RWPE1 (cell line): ENCODE measurements around the gene TRIM10.
A peak's percentile ranks its signal among the peaks of the same experiment; 100 is the strongest.

ENCODE experiments used
- CTCF ChIA-PET: fragments of 350-600 bp; sonication (Branson Sonifier 250); formaldehyde crosslinking; extraction: SDS; loops from one replicate; lab custom pipeline; 2021; lab: Yijun Ruan, JAX
- POLR2A ChIA-PET: fragments of 400-600 bp; formaldehyde crosslinking; extraction: SDS; loops from one replicate; lab custom pipeline; 2020; ENCODE audit warnings: antibody characterized with exemption; ENCODE audit not compliant: low non-redundant PET; lab: Yijun Ruan, JAX
- DNase-seq: peaks from one replicate; pipeline ENCODE4 v3.0.0; 2012; ENCODE audit warnings: low spot score
- H3K27ac ChIP-seq: fragments of 450-650 bp; 2 replicates; pipeline ENCODE4 v1.5.1; 2017
- TF ChIP-seq, protein P1 (sequence below): fragments of 450-650 bp; conservative IDR thresholded peaks from 2 replicates; pipeline ENCODE4 v1.5.1; 2017; ENCODE audit warnings: low read depth, mild to moderate bottlenecking

The TRIM10 gene

DNA sequence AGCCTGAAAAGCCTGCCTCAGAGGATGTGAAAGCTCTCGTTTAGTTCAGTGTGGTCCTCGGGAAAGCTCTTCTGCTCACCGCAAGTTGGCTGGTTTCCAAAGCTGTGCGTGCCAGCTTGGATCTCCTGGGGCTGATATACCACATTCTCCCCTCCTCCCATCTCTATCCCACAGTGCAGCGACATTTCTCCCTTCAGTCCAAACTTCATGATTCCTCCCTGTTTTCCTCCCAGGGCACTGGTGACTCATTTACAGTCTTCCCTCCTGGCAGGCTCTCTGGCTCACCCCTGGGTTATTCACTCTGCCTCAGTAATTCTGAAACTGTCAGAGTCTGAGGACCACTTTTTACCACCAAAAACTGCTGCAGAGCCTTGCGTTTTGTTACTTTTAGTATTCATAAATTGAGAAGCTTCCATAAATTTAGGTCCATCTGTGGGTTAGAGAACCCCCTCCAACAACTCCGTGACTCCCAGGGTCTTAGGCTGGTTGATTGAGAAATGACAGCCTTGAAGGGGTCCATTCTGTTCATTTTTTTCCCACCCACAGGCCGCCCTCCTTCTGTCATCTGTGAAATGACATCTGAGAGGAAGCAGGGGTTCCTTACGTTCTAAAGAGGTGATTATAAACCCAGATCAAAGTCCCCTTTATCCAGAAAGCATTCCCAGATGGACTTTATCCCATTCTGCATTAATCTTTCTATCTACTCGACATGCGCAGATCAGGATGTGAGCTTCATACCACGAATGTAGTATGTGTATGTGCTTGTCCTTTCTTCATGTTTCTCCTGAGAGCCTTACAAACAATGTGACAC lies 6.1 kb downstream of the TRIM10 start:
- TF ChIP-seq, protein P1, sequence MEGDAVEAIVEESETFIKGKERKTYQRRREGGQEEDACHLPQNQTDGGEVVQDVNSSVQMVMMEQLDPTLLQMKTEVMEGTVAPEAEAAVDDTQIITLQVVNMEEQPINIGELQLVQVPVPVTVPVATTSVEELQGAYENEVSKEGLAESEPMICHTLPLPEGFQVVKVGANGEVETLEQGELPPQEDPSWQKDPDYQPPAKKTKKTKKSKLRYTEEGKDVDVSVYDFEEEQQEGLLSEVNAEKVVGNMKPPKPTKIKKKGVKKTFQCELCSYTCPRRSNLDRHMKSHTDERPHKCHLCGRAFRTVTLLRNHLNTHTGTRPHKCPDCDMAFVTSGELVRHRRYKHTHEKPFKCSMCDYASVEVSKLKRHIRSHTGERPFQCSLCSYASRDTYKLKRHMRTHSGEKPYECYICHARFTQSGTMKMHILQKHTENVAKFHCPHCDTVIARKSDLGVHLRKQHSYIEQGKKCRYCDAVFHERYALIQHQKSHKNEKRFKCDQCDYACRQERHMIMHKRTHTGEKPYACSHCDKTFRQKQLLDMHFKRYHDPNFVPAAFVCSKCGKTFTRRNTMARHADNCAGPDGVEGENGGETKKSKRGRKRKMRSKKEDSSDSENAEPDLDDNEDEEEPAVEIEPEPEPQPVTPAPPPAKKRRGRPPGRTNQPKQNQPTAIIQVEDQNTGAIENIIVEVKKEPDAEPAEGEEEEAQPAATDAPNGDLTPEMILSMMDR: no peak
- DNase-seq: peak; percentile 91
- ChIA-PET POLR2A (no interaction called here), CTCF (interaction anchor here (0.6 to 0.7 kb wide), 4 partner anchors 42 to 507 kb away, joined by 3 to 5 read pairs (median 4); no protein-coding TSS in a partner anchor)
- H3K27ac ChIP-seq: peak overlapping the region; percentile 46; the same call in 1 of the 2 replicates

DNA sequence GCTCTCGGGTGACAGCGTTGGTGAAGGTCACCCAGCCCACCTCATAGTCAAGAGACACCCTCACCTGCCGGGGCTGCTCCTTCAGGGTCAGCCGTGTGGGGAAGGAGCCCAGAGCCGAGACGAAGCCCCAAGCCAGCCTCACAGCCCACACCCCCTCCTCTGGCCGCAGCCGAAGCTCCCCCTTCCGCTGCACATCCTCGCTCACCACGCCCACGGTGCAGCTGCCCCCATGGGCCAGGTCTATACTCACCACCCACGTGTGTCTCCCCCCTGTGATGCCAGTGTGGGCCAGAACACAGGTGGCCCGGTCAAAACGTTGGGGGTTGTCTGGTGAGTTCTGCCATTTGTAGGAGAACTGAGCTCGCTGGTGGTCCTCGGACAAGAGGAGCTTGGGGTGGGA lies 7.0 kb downstream of the TRIM10 start:
- no peak for DNase-seq
- ChIA-PET POLR2A (no interaction called here), CTCF (interaction anchor here (0.6 to 0.7 kb wide), 3 partner anchors 43 to 306 kb away, joined by 4 to 5 read pairs (median 4); no protein-coding TSS in a partner anchor)
- TF ChIP-seq, protein P1: no peak
- peak overlapping the region; percentile 46; the same call in 1 of the 2 replicates for H3K27ac ChIP-seq

DNA sequence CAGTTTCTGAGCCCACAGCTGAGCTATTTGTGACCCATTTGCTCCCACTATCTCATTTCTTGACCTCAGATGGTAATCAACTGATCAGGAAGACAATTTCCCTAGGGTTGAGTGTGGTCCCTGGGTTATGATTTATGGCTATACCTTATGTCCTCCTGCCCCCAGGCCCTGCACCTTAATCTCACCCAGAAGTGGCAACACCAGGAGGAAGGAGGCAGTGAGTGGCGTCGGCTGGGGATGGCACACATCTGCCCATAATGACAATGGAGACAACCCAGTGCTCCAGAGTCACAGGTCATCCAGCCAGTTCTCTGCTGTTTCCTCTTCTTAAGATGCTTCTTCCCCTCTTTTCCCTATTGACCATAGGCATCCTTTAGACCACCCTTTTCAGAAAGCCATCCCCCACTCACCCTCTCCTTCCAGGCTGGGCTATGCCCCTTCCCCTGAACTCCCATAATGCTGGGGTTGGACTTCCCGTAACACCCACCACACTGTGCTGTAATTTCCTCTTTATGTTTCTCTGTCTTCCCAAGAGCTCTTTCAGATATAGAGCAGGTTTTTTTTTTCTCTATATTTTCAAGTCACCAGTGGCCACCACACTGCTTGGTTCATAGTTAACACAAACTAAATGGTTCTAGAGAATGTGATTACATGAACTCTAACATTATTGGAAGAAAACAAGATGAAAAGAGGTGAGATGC lies 8.0 kb downstream of the TRIM10 start:
- TF ChIP-seq, protein P1: no peak
- ChIA-PET POLR2A (no interaction called here), CTCF (interaction anchor here (0.6 kb wide), 1 partner anchor 1384 kb away, joined by 3 read pairs; no protein-coding TSS in a partner anchor)
- H3K27ac ChIP-seq: no peak overlapping the region
- no peak for DNase-seq

DNA sequence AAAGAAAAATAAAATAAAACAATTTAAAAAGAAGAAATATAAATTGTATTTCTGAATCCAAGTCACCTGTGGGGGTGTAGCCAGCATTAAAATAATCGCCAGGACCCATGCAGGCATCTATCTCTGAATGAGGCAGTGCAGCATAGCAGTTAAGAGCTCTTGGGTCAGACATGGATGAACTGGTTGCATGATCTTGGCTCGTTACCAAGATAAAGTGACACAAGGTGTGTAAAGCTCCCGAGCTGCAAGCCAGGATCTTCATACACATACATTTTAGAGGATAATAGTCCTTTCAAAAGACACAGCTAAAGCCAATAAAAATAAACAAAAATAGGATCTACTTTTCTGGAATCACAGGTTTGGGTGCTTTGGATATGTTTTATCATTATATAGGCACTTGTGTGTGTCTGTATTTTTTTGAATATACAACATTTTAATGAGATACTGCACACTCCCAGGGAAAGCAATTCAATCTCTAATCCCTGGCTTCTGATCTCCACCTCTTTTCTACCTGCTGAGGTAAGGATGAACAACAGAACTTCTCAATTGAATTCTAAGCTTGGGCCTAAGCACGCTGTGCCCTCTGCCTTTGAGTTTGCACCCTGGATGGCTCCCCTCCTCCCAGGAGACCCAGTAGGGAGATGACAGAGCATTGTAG lies 8.9 kb downstream of the TRIM10 start:
- no peak overlapping the region for H3K27ac ChIP-seq
- no peak for DNase-seq
- ChIA-PET CTCF (interaction anchor here (1.0 kb wide), 1 partner anchor 21 kb away, joined by 4 read pairs; no protein-coding TSS in a partner anchor), POLR2A (no interaction called here)
- TF ChIP-seq, protein P1: no peak

DNA sequence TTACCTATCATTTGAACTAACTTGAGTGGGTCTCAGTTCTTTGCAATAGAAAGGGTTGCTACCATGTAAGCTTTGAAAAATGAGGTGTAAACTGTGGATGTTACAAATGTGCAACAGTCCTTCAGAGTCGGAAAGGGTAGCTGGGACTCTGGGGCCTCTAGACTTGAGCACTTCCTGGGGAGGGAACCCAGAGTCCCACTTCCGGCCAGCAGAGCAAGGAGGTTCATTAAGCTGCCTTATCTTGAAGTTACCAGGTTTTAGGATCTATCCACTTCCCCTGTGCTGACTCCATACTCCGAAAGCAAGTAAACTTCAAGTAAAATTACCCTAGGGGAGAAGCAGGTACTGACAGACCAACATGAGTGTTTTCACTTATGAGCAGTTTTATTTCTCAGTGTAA lies 9.4 kb downstream of the TRIM10 start:
- TF ChIP-seq, protein P1: no peak
- no peak for DNase-seq
- ChIA-PET POLR2A (no interaction called here), CTCF (interaction anchor here (1.0 kb wide), 1 partner anchor 21 kb away, joined by 4 read pairs; no protein-coding TSS in a partner anchor)
- no peak overlapping the region for H3K27ac ChIP-seq
